Activated CD8-positive, alpha-beta memory T cell treated with anti-CD3 and anti-CD28 coated beads, Interleukin-2, amount 50 U/mL, for 1 hour (primary cell): ENCODE measurements around the gene PSMB7.

Experiments
- DNase-seq: peaks from one replicate; pipeline ENCODE4 v3.0.0-alpha.2; 2020; ENCODE audit errors: extremely low read depth

PSMB7 gene

DNA sequence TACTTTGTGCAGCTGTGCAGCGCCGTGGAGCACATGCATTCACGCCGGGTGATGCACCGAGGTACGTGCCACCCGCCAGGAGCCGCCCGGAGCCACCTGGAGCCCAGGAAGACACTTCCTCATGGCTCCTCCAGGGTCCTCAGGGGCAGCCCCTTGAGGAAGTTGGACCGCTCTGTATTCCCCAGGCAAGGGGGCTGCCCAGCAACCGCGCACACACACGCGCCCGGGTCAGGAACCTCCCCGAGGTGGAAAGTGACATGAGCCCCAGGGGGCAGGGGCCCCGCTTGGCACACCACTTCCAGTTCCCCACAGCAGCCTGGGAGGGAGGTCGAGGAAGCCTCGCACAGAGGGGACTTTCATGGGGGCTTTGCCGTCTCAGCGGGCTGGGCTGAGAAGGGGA lies 88.9 kb downstream of the PSMB7 start:
- DNase-seq: no peak

DNA sequence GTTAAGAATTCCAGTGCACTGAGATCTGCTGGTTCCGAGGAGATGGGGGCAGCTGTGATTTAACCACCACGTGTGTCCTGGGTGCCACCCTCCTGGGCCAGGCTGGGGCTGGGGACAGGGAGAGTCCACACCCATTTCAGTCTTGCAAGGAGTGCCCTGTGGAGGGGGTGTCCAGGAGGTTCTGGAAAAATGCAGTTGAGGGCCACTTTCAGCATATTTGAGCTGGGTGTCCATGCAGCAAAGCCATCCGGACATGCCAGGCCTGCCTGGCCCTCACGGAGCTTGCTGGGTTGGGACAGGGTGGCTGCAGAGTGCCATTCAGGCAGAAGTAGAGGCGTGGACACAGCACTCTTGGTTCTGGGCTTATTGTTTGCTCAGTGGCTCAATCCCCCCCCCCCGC lies 89.4 kb downstream of the PSMB7 start:
- no peak for DNase-seq

DNA sequence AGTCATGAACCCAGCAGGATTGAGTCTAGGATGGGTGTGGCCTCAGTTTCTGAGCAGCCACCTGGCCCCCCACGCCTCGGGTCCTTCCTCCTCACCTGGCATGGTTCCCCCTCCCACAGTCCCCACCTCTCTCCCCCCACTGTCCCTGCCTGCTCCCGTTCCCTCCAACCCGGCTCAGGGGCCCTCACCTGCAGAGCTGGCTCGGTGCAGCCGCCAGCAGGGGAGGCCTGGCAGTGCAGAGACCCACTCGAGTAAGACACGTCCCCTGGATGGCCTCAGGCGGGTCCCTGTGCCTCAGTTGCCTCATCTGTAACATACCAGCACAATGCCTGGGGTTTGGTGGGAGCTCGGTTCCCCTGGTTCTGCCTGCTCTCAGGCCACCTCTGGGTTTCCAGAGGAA lies 91.3 kb downstream of the PSMB7 start:
- no peak for DNase-seq

- no peak for DNase-seq
Observed at GRCh38 chr9:124322618-124323432, 92.4 kb downstream of the PSMB7 start.

DNA sequence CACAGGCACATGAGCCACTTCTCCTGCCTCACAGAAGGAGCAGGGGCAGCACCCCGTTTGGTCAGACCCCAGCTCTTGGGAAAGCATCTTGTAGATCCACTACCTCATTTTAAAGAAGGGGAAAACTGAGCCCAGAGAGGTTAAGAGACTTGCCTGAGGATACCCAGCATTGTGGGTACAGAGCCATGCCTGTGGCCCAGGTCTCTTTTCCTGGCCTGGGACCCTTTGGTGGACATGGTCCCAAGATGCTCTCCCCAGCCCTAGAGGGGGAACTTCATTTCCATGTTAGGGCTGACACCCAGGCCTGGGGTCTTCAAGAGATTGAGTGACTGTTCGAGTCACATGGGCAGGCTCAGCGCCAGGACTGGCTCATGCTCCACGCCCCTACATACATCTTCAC lies 93.3 kb downstream of the PSMB7 start:
- no peak for DNase-seq

DNA sequence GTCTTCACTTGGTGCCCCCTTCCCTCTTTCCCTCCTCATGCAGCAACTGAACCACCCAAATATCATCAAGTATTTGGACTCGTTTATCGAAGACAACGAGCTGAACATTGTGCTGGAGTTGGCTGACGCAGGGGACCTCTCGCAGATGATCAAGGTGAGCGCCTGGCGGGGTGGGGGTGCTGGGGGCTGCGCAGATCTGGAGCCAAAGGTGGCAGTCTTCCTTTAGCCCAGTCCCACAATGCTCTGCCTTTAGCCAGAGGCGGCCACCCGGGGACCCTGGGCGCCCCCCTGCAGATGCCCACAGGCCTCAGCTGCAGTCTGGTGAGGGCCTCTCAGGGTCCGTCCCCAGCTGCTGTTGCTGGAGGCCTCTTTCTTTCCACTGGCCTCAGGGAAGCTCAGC lies 93.8 kb downstream of the PSMB7 start:
- DNase-seq: no peak

DNA sequence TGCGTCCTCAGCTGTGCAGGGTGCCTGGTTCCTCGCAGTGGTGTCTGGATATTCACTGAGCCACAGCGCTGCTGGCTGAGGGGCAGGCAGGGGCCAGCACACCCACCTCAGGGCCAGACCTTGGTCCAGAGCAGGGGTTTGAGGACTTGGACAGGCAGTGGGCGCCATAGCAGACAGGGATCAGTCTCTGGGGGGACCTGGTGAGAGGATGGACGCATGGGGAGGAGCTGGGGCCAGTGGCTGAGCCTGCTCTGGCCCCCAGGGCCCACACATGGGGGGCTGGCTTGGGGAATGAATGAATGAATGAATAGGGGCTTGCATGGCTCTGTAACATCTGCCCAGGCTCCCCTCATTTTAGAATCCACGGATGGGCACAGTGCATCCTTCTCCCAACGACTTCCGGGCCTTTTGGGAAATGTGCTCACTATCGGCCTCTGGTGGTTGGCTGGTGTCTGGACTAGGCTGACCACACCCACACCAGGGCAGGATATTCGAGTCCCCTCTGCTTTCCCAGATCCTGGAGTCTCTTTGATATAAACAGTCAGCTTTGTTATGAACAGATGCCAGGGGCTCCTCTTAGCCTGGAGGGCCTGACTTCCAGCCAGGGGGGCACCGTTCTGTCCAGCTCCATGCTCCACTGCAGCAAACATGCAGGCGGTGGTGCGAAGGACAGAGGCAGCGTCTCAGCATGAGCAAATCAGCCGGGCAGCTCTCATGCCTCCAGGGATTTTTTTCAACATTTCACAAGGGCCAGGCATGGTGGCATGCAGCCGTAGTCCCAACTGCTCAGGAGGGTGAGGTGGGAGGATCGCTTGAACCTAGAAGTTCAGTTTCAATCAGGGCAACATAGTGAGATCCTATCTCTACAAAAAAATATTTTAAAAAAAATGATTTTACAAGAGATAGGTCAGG lies 94.9 kb downstream of the PSMB7 start:
- no peak for DNase-seq

DNA sequence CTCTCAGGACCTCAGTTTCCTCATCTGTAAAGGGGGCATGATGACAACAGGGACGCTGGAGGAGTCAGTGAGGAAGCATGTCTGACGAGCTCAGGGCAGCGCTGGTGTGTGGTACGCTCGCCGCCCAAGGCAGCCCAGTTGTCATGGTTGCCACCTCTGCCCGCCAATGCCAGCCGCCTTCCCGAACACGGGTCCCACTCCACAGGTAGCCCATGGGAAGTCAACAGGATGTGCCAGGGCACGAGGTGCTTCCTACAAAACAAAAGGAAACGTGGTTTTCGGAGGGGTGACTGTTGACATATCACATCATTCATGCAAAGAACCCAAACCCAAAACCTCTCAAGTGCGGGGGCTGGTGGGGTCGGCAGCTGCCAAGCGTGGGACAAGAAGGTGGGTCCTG lies 99.4 kb downstream of the PSMB7 start:
- DNase-seq: no peak

- no peak for DNase-seq
Observed at GRCh38 chr9:124313940-124314339, 101.3 kb downstream of the PSMB7 start.

DNA sequence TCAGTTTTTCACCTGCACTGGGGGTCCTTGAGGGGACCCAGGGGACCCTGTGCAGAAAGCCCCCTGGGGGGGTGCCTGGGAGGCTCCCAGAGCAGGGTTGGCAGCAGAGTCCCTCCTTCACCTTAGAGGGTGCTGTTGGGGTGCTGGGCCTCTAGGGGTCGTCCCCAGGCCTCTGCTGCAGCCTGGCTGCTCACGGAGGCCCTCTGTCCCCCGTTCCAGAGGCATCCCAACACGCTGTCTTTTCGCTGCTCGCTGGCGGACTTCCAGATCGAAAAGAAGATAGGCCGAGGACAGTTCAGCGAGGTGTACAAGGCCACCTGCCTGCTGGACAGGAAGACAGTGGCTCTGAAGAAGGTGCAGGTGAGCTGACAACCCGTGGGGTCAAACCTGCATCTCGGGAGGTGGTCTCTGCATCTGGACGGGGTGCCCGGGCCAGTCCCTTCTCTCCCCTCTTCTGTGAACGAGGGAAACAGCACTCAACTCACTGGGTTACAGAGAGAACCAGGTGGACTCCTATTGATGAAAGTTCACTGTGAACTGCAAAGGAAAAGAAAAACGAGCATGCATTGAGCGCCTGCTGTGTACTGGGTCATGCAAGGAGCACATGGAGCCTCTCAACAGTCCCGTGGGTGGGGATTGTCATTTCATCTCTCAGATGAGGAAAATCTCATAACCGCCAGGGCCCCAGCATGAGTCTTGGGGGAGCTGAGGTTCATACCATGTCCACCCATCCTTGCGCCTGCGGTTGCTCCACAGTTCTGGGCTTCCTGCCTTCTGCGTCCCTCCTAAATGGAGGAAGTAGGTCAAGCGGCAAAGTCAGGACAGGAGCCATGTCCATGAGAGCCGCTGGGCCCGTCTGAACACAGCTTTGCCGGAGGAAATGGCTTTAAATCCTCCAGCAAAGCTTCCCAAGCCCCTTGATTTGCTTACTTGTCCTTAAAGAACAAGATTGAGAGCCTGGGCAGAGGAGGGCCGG lies 102.7 kb downstream of the PSMB7 start:
- no peak for DNase-seq

GRCh38 chr9:124311283-124311682 lies 104.0 kb downstream of the PSMB7 start:
- DNase-seq: no peak

GRCh38 chr9:124309667-124310084 lies 105.6 kb downstream of the PSMB7 start:
- DNase-seq: no peak

- DNase-seq: no peak
Observed at GRCh38 chr9:124308606-124309491, 106.4 kb downstream of the PSMB7 start.

DNA sequence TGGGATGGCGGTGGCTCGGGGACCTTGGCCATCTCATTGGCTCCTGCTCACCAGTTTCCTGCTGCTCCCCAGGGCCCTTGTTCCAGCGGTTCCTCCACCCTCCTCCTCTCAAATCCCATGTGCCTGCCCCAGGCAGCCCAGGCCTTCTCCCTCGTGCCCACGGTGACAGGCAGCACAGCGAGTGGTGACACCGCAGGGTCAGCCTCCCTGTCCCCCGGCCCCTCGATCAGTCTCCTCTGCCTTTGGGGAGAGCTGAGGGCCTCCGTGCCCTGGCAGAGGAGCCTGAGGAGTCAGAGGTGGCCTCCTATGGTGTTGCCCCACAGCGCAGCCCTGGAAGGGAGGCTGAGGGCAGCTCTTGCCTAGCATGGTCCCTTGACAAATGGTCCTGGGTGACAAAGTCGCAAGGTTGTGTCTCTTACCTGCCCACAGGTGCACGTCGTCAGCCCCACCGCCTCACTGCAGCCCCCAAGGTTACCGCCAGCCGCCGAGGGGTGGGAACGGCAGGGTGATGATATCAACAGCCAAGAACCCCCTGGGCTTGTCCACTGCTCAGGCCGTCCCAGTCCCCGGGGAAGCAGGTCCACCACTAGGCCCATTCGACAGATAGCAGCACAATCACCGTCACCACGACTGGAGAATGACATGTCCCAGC lies 107.7 kb downstream of the PSMB7 start:
- DNase-seq: no peak

- no peak for DNase-seq
Observed at GRCh38 chr9:124306098-124306735, 109.0 kb downstream of the PSMB7 start.

DNA sequence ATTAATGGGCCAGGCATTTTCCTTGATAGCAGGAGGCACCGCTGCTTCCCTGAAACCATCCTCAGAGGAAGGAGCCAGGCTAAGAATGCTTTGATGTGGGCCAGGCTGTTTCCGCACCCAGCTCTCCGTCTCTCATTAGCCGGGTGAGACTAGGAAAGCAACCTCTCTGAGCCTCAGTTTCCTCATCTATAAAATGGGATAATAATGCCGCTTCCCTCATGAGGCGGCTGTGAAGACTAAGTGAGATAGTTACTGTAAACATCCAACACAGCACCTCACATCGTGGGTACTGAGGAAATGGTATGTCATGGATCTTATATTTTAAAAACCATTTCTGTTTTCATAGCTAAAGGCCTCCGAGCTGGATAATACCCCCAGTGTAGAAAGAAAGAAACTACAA lies 111.0 kb downstream of the PSMB7 start:
- DNase-seq: no peak

DNA sequence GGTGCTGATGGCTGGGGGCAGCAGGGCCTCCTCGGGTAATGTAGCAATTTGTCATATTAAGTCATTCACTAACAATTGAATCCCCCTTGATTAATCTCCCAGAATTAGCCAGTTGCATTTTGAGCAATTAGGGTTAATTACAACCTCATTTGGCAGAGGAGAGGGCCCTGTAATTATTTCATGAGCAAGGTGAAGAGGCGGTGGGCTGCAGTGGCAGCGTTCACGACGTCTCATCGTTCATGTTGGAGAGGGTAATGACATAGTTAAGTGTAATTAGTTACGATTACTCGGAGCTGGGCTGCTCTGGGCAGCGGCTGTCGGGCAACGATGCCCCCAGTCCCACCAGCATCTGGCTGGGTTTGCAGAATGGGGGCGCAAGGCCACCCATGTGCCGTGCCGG lies 111.5 kb downstream of the PSMB7 start:
- no peak for DNase-seq
